ENCODE measurements around the gene PKN3.
A peak's percentile ranks its signal among the peaks of the same experiment; 100 is the strongest.

PKN3 gene

DNA sequence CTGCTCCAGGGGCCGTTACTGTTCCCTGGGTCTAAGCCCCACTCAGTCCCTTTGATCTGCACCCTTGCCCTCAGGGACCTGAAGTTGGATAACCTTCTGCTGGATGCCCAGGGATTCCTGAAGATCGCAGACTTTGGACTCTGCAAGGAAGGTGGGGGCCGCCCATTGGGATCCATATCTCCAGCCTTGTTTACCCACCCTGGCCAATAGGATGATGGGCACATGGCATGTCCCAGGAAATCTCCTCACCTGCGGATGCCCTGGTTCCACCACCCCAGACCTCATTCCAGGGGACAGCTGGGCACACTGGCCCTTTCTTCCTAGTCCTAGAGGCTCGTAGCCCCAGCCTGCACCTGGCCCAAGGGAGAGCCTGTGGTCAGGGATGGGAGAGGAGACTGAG lies 16.2 kb downstream of the PKN3 start:
- no peak for DNase-seq

DNA sequence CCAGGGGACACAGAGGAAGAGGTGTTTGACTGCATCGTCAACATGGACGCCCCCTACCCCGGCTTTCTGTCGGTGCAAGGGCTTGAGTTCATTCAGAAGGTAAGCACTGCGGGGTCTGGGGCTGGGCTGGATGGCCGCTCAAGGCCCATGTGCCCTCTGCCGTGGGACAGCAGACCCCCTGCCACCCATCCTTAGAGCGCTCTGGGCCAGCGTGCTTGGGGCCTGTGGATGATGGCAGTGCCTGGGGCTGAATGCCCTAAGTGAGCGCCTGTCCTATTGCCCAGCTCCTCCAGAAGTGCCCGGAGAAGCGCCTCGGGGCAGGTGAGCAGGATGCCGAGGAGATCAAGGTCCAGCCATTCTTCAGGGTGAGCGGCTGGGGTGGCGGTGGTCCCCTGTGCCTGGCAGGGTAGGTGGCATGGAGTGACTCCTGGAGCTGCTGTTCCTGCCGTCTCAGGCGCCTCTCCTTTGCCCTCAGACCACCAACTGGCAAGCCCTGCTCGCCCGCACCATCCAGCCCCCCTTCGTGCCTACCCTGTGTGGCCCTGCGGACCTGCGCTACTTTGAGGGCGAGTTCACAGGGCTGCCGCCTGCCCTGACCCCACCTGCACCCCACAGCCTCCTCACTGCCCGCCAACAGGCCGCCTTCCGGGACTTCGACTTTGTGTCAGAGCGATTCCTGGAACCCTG lies 17.8 kb downstream of the PKN3 start:
- no peak for DNase-seq

DNA sequence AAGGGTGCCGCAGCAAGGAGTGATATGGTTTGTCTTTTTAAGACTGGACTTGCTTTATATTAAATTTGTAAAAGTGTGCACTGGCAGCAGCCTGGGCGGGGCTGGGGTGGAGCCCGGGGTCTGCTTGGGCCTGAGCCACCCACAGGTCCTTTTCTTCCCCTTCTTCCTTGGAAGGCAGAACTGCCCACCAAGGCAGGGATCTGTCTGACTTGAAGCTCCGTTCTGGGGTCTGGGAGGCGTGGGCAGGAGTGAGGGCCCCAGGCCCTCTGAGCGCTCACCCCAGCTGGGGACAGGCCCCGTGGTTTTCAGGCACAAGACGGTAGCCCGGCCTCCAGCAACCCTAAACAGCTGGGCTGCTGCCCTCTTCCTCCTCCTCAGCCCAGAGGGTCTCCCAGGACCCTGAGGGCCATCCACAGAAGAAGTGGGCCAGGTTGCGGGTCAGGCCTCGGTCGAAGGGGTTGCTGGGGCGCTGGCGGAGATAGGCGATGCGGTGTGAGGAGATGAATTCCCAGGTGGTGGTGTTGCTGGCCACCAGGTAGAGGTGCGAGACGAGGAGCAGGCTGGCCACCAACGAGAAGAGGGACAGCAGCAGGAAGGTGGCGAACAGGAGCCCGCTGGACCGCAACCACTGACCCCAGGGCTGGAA lies 18.7 kb downstream of the PKN3 start:
- no peak for DNase-seq

DNA sequence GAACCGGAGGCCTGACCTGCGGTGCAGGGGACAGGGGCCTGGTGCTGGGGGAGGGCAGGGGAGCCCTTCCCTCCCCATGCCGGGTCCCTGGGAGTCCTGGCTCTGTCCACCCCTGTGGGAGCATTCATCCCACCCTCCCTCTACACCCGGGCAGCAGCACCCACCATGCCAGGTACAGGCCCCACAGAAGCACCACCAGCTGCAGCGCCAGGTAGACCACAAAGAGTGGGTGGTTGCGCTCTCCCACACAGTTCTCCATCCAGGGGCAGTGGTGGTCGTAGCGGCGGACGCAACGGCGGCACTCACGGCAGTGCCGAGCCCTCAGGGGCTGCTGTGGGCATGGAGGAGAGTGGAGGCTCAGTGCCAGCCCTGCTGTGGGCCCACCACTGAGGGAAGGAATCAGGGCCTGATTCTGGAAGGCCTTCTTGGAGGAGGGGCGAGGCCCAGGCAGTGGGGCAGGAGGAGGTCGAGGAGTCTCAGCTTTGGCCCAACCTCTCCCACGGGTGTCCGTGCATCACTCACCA lies 19.2 kb downstream of the PKN3 start:
- no peak for DNase-seq

DNA sequence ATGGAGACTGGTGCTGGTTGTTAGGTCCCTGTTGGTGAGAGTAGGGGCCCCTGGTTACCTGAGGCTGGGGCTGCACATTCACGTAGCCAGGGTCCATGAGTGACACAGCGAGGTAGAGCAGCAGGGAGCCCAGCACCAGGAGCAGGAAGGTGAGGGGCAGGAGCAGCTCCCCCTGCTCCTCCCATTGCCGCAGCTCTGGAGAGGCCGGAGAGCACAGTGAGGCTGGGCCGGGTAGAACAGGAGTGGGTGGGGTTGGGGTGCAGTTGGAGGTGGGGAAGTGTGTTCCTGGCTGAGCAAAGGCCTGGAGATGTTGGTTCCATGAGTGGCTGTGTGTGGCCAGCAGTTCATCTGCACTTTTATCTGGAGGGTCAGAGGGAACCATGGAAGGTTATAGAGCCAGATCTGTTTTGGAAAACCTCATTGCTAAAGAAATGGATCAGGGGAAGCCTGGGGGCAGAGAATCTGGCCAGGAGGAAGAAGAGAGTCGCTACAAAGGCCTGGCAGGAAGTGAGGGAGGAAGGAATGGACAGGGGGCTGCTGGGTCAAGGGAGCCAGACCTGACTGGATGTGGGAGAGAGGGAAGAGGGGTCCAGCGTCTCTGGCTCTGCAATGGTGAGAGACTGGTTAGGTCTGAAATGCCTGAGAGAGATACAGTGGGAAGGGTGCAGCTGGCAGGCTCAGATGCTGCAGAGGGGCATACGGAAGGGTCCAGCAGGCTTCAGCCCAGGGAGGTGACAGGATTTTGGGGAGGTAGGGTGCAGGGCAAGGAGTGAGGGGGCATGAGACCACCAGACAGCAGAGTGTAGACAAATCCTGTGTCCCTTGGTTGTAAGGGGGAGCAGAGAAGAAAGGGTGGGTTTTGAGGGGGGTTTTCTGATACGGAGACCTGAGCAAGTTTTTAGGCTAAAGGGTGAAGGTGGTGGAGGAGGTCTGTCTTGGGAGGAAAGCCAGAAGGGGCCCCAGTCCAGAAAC lies 20.4 kb downstream of the PKN3 start:
- no peak for DNase-seq

DNA sequence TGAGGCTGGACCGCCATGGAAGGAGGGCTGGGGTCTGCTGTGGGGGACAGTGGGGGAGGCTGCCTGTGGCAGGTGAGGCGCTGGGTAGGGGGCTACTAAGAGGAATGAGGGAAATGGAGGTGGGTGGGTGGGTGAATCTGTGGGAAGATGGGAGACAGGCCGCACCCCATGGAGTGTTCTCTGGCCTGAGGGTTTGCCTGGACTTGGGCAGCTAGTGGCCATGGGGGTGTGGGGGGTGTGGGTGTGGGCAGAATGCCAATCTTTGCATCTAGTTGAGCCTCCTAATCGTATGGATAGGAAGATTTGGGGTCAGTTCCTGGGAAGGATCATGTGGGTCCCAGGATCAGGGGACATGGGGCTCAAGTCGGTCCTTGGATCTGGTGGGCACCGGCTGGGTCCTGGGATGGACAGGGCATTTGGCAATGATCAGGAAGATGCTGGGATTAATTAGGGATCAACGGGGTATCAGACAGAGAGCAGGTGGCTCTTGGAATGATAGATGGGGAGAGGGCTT lies 21.1 kb downstream of the PKN3 start:
- DNase-seq, result no peak

DNA sequence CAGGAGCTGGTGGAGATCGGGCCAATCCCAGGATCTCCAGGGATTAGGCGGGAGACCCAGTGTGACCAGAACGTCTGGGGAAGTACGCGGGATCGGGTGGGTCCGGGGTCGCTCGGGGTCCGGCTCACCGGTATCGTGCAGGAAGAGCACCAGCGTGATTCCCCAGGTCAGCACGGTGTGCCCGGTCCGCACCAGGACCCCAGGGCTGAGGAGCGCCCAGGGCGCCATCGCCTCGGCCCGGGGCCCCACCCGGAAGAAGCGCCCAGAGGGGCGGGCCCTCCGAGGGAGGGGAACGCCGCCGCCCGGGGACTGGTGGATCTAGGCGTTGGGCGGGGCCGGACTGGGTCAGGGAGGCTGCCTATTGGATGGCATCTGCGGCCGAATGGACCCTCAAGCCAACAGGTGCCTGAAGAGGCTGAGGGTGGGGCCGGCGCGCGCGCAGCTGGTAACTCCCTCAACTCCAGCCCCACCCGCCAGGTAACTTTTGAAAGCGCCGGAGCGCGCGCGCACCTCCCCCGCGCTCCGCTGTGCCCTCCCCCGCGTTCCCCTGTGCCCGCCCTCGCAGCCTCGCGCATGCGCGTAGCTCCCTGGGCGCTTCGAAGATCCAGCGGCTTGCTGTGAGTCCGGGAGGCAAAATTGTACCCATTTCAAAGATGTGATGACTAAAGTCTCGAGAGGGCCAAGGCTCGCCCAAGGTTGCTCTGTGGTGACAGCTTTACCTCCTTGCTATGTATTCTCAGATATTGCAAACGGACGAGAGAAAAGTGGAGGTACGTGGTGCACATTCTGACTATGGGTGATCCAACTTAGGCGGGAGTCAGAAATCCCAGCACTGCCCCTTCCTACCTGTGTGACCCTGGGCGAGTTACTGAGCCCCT lies 21.8 kb downstream of the PKN3 start, which contains the start of gene ZDHHC12:
ZDHHC12 (minus strand) TSS at position 262 of the 878 bp plus-strand sequence; CDS start at position 228, 34 bp downstream.
- DNase-seq, result peak; percentile 98

DNA sequence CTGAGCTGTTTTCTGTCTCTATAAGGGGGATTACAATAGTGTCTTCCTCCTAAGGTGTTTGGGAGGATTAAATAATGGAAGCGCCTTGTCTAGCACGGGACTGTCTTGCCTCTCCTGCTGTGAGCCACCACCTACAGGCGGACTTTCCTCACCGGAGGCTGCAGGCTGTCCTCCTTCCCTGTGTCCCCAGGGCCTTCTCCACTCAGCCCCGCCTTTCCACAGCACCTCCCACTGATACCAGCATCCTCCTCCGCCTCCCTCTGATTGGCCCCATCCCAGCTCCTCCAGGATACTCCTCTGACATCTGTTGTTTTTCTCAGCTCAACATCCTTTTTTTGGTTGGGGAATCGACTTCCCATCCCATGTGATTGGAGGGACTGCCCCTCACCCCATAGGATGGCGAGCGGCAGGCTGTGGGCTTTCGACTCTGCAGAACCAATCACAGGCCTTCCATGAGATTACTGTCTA lies 22.5 kb downstream of the PKN3 start:
- DNase-seq, result peak; percentile 38

DNA sequence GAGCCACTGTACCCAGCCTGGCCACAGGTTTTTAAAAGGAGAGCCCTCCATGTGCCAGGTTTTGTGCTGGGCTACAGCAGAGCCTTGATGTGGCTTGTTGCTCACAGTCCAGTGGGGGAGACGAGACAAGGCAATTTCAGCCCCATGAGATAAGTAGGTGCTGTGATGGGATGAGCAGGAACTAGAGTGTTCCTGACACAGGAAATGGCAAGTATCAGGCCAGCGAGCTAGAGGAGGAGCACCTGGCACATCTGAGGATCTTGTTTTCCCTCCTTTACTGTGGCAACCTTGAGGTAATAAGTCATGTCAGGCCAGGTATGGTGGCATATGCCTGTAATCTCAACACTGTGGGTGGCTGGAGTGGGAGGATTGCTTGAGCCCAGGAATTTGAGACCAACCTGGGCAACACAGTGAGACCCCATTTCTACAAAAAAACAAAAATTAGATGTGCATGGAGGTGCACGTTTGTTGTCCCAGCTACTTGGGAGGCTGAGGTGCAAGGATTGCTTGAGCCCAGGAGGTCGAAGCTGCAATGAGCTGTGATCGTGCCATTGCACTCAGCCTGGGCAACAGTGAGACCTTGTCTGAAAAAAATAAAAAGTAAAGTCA lies 25.4 kb downstream of the PKN3 start:
- no peak for DNase-seq

DNA sequence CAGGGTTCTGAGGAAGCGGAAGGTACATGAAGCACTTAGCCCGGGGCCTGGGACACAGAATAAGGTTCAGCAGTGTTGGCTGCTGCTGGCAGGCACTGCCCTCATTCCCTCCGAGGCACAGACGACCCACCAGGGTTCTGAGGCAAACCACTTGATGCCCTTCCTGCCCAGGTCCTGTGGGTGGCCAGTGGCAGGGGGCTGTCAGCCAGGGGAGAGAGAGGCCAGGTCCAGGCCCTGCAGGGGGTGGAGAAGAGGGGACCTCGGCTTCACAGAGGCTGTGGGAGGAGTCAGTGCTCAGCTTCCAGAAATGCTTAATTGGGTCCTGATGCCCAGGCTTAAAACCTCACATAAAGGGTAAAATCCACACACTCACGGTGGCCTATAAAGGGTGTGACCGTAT lies 26.0 kb downstream of the PKN3 start:
- no peak for DNase-seq

DNA sequence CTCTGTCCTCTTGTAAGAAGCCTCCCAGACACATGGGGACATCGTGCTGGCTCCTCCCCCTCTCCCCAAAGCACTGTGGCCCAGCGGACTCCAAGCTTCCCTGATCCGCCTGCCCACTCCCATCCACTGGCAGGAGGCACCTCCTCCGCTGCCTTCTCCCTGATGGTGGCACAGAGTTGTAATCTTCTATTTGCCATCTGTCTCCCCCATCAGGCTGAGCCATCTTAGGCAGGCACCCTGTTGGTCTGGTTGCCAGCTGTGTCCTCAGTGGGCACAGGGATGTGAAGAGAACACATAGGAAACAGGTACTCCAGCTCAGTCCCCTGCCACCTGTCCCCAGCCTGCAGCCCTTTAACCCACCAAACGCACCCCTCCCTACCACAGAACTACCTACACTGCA lies 27.0 kb downstream of the PKN3 start:
- no peak for DNase-seq

DNA sequence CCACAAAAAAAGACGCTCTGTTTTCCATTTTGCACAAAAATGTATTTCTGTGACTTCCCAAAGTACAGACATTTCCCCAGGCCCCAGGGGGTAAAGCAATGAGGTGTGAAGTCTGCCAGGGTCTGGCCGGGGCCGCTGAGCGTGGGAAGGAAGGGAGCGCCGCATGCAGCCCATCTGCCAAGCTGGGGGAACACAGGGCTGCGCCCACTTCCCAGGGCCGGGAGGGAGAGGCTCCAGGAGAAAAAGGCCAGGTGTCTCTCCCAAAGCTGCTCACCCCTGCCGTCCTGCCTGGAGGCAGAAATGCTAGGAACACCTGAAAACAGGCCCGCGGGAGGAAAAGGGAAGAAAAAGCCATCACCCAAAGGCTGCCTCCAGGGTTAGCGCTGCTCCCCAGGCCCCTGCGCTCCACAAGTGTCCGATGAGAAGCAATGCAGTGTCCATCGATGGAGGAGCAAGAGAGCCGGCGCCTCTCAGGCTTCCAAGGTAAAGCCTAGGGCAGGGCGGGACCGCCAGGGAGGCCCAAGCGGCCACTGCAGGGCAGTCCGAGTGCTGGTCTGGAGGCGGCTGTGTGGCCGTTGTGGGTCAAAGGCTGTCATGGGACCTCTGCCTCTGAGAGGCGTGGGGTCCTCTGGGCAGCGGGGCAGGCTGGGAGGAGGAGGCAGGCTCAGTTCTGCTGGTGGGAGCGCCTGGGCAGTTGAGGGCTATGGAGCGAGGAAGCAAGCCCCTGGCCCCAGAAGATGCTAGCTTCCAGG lies 27.6 kb downstream of the PKN3 start:
- no peak for DNase-seq

DNA sequence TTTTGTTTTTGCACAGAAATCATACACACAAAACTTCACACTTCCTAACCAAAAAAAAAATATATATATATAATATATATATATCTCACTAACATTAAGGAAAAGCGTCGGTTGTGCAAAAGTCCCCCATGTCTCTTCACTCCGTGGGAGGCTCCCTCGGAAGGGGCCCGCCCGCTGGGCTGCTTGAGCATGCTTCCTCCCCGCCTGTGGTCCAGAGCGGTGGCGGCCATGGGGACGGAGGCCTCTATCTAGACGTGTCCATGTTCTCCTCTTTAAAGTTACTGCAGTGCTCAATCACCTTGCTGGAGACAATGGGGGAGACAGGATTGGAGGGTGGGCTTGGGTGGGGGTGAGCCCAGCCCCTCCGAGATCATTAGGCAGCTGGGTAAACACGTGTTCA lies 28.8 kb downstream of the PKN3 start:
- no peak for DNase-seq

DNA sequence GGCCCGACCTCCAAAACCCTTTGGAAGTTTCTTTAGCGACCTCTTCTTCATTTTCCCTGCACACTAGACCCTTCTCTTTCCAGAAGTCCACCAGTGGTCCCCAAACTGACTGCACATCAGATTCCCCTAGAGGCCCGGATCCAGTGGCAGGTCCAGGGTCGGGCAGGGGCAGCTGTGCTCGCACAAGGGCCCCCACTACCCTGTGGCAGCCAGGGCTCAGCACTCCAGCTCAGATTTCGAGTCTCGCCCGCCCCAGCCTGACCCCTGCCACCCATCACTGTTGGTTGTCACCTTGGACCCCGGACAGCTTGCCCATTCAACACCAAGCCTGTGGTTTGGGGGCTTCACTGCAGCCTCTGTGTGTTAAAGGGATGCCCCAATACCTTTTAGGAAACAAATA lies 29.4 kb downstream of the PKN3 start:
- DNase-seq, result no peak

DNA sequence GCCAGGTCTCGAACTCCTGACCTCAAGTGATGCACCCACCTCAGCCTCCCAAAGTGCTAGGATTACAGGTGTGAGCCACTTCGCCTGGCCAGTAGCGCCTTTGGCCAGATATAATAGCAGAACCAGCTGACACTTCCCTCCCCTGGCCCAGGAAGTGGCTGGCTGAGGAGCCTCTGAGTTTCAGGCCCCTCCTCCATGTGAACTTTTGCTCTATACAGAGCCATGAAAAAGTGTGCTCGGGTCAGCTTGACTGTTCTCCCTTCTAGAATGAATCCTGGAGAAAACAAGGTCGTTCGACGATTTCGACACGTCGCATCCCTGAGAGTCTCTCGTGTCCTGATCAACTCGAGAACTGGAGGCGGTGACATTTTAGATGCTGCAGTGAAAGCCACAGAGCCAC lies 30.3 kb downstream of the PKN3 start:
- no peak for DNase-seq

DNA sequence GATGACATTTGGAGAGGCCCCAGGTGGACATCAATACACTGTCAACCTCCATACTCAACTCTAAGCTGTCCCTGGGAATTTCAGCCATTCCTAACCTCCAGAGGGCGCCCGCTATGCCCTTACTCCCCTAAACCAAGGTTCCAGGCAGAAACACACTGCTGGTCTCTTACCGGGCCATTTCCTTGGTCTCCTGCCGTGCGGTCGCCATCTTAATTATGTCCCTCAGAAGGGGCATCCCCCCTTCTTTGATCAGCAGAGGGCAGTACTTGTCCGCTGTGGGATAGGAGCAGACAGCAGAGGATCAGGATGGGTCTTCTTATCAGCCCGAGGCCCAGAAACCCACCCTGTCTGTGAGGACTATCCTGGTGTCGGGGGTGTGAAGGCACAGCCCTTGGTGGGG lies 31.0 kb downstream of the PKN3 start:
- DNase-seq, result no peak

DNA sequence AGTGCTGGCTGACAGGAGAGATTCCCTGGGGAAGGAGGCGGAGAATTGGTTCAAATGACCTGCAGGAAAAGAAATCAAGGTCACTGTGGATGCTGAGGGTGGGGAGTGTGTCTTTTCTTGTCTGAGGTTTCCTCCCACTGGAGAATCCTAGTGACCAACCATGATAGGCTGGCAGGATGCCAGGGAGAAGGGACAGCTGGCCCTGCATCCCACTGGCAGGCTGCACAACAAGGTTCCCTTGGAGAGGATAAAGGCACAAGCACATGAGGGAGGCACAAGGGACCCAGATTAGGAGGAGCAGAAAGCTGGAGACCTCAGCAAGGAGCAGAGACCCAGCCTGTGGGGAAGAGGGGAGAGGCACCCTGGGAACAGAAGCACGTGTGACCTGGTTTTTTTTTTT lies 33.1 kb downstream of the PKN3 start:
- DNase-seq, result no peak

DNA sequence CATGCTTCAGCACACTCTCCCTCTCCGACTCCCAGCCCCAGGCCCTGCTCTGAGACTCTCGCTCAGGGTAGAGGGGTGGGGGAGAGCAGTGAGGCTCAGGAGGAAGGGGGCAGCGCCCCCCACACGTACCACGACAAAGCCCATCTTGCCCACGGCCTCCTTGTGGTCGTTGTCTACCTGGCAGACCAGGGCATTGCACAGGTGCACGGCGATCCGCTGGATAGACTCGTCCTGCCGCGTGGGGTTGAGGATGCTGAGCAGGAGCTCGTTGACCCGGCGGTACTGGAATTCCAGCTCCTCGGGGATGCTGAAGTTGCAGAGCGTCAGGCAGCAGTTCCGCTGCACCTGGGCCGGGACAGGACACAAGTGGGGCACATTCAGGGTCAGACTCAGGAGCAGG lies 40.1 kb downstream of the PKN3 start:
- DNase-seq, result no peak

DNA sequence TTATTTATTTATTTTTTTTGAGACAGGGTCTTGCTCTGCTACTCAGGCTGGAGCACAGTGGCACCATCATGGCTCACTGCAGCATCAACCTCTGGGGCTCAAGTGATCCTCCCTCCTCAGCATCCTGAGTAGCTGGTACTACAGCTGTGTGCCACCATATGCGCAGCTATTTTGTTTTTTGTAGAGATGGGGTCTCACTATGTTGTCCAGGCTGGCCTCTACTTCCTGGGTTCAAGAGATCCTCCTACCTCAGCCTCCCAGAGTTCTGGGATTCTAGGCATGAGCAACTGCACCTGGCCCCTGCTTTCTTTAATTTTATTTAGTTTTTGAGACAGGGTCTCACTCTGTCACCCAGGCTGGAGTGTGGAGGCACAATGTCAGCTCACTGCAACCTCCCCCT lies 41.1 kb downstream of the PKN3 start:
- DNase-seq, result no peak

DNA sequence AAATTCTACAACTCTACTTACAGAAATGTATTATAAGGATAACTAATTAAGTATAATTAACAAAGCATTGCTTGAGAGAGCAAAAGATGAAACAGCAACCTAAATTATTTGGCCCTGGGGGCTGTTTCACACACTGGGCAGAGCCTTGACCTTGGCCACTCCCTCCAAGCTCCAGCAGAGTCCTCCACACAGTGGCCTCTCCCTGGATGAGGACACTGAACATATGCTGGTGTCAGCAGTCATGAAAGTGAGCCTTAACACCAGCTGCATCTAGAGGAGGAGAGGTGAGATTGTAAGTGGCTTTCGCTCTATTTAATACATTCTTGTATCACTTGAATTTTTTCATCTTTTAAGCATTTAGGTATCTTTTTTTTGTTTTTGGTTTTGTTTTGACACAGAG lies 44.9 kb downstream of the PKN3 start:
- no peak for DNase-seq
